Keratinocyte (primary cell): ENCODE measurements around the gene TUG1.

Experiments
- CTCF ChIP-seq, 3 experiments: IDR thresholded peaks in 1 of 3; conservative IDR thresholded peaks in 1 of 3; optimal IDR thresholded peaks in 1 of 3; 2 replicates in 2 of 3; 3 replicates in 1 of 3; pipeline versions ENCODE3 to v1.5.1; 2011; ENCODE audit warnings: low read length in 3 of 3, mild to moderate bottlenecking in 3 of 3, moderate library complexity in 2 of 3, control low read depth in 1 of 3, inconsistent platforms in 1 of 3; ENCODE audit not compliant: insufficient read depth in 2 of 3; ENCODE audit errors: extremely low read depth in 1 of 3
- EZH2 ChIP-seq: IDR thresholded peaks from one replicate; pipeline ENCODE4 v1.6.1; 2012; ENCODE audit warnings: inconsistent platforms, mild to moderate bottlenecking, low read length, moderate library complexity

GRCh38 chr22:30978304-30978962, 9.4 kb downstream of the TUG1 start:
- TF ChIP-seq CTCF (optimal IDR thresholded peaks at IDR 0.05 in 1 of 3, IDR thresholded peaks at IDR 0.05 in 1 of 3, conservative IDR thresholded peaks at IDR 0.05 in 1 of 3; ENCODE audit: extremely low read depth in 1 of 3, insufficient read depth in 2 of 3, low read length in 3 of 3): no peak
- TF ChIP-seq EZH2: no peak
